ENCODE measurements around the gene TBC1D16. TPM values are rescaled to one million over a fixed set of nuclear protein-coding genes. Genes with fewer than 3 reads are reported as not detected.
A peak's percentile ranks its signal among the peaks of the same experiment; 100 is the strongest.

TBC1D16 gene
- total RNA-seq, 1 experiment from 2014 or later = 55.4 TPM

DNA sequence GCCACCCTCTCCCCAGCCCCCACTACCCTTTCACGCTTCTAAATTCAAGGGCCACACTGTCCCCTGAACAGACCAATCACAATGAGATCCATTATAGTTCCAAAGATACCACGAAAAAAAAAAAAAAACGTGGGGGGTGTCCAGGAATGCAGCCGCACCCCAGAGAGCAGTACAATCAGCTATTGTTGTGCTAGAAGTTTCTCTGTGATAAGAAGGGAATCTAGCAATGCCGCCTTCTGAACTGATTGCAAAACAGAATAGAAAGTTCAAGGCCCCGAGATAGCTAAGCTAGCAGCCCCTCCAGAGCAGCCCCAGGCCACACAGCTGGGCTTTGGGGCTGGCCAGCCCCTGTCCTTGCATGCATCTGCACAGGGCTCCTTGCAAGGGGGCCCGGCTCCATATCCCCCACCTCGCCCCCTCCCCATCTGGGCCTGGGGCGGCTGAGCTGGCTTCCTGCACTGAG, 109.5 kb downstream of the TBC1D16 start:
- TF ChIP-seq, protein P1, sequence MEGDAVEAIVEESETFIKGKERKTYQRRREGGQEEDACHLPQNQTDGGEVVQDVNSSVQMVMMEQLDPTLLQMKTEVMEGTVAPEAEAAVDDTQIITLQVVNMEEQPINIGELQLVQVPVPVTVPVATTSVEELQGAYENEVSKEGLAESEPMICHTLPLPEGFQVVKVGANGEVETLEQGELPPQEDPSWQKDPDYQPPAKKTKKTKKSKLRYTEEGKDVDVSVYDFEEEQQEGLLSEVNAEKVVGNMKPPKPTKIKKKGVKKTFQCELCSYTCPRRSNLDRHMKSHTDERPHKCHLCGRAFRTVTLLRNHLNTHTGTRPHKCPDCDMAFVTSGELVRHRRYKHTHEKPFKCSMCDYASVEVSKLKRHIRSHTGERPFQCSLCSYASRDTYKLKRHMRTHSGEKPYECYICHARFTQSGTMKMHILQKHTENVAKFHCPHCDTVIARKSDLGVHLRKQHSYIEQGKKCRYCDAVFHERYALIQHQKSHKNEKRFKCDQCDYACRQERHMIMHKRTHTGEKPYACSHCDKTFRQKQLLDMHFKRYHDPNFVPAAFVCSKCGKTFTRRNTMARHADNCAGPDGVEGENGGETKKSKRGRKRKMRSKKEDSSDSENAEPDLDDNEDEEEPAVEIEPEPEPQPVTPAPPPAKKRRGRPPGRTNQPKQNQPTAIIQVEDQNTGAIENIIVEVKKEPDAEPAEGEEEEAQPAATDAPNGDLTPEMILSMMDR (IDR thresholded peaks at IDR 0.05; ENCODE audit: insufficient read depth in 1 of 2, low read depth in 1 of 2, low read length in 1 of 2, severe bottlenecking in 1 of 2, unreplicated experiment in 1 of 2) = no peak
- Mint-ChIP-seq H3K36me3 (ENCODE audit: insufficient read depth, unreplicated experiment) (peaks cover 3% of the 10 kb centered on the region), H3K9me3 (ENCODE audit: unreplicated experiment) (no peaks in the 10 kb centered on the region), H3K27ac (ENCODE audit: unreplicated experiment) (peak overlapping the region; percentile 90), H3K4me1 (ENCODE audit: low read depth, unreplicated experiment) (peaks cover 33% of the 10 kb centered on the region), H3K4me3 (ENCODE audit: unreplicated experiment) (peak overlapping the region; percentile 24), H3K27me3 (ENCODE audit: insufficient read depth, unreplicated experiment) (no peaks in the 10 kb centered on the region)
- POLR2A ChIA-PET = interaction anchor here (0.5 to 2.2 kb wide), 9 partner anchors 10 to 183 kb away, joined by 3 to 29 read pairs (median 9); partner anchors contain the start of gene CBX4
- peaks cover 55% of the 10 kb centered on the region for H3K4me1 ChIP-seq
- H3K4me3 ChIP-seq (ENCODE audit: low read depth, low read length) = no peak overlapping the region
- no peaks in the 10 kb centered on the region for H3K27me3 ChIP-seq (replicated peaks; ENCODE audit: control insufficient read depth, insufficient read depth, low read length)
- DNase-seq = peak; percentile 76 to 79
- CTCF ChIA-PET = interaction anchor here (0.6 to 2.7 kb wide), 14 partner anchors 10 to 203 kb away, joined by 3 to 22 read pairs (median 4); partner anchors contain the start of gene CBX4
- BruUV-seq (replicated peaks) = no TSS peak
- no peaks in the 10 kb centered on the region for H3K36me3 ChIP-seq (ENCODE audit: control insufficient read depth, insufficient read depth, low read length)
- intact Hi-C loops (cut with micrococcal nuclease; ENCODE audit: unreplicated experiment) = loop anchor here (1.0 to 10.0 kb wide), 3 partner anchors 10 to 179 kb away; partner anchors contain the start of gene GAA
- H3K9me3 ChIP-seq = no peaks in the 10 kb centered on the region

DNA sequence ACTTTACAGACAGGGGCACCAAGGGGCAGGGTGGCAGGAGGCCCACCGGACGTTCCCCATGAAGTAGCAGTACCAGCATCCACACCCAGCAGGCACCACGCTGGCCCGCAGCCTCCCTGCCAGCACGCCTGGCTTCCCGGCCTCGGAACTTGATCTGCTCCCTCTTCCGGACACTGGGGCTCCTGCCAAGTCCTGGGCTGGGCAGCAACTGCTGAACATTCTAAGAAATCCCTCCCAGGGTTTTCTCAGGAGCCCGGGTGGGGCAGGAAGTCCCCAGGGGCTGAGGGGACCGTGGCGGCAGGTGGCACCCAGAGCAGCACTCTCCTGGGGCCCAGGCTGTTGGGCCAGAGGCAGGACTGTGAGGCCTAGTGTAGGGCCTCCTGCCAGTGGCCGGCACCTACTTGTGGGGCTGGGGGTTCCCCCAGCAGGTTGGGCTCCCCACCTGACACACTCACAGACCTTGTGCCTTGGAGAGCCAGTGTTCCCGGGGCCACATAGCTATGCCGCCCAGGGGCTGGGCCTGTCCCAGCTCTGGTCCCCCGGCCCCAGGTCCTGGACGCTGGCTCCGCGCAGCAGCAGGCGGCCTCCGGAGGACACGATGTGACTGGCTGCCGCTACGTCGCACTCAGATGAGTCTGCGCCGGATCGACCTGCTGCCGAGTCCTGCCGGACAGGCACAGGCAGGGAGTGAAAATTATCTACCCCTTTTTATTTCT, 110.3 kb downstream of the TBC1D16 start:
- Mint-ChIP-seq H3K27me3 (ENCODE audit: insufficient read depth, unreplicated experiment) (no peaks in the 10 kb centered on the region), H3K4me1 (ENCODE audit: low read depth, unreplicated experiment) (peaks cover 33% of the 10 kb centered on the region), H3K4me3 (ENCODE audit: unreplicated experiment) (no peak overlapping the region), H3K27ac (ENCODE audit: unreplicated experiment) (peak overlapping the region; percentile 90), H3K36me3 (ENCODE audit: insufficient read depth, unreplicated experiment) (no peaks in the 10 kb centered on the region), H3K9me3 (ENCODE audit: unreplicated experiment) (no peaks in the 10 kb centered on the region)
- Histone ChIP-seq H3K4me3 (ENCODE audit: low read depth, low read length) (no peak overlapping the region), H3K9me3 (no peaks in the 10 kb centered on the region), H3K36me3 (ENCODE audit: control insufficient read depth, insufficient read depth, low read length) (no peaks in the 10 kb centered on the region), H3K4me1 (peaks cover 55% of the 10 kb centered on the region), H3K27me3 (replicated peaks; ENCODE audit: control insufficient read depth, insufficient read depth, low read length) (no peaks in the 10 kb centered on the region)
- ChIA-PET CTCF (interaction anchor here (1.0 to 2.7 kb wide), 6 partner anchors 9 to 85 kb away, joined by 3 to 22 read pairs (median 5); partner anchors contain the start of gene CBX4), POLR2A (interaction anchor here (1.0 to 2.2 kb wide), 5 partner anchors 9 to 85 kb away, joined by 3 to 29 read pairs (median 9); partner anchors contain the start of gene CBX4)
- intact Hi-C loops (cut with micrococcal nuclease; ENCODE audit: unreplicated experiment) = loop anchor here (10.0 kb wide), 1 partner anchor 179 kb away; the partner anchor contains the start of gene GAA
- TF ChIP-seq, protein P1 (IDR thresholded peaks at IDR 0.05; ENCODE audit: insufficient read depth in 1 of 2, low read depth in 1 of 2, low read length in 1 of 2, severe bottlenecking in 1 of 2, unreplicated experiment in 1 of 2) = no peak
- peak in 1 of 2 experiments; percentile 55 for DNase-seq
- BruUV-seq (replicated peaks) = TSS peak; percentile 57

DNA sequence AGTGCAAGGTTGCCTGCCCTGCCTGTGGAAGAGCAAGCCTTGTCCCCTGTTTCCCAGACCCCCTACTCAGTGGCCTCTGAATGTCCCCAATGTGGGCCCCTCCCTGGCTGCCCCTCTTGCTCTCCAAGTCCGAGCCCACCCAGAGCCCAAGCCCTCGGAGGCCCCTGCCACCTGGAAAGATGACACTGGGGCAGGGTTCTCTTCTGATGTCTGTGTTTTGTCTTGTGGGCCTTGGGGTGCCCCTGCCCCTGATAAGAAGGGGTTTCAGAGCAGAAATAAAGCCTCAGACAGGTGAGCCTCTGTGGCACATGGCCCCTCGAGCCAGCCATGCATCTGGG, 111.1 kb downstream of the TBC1D16 start:
- BruUV-seq (replicated peaks) = no TSS peak
- intact Hi-C loops (cut with micrococcal nuclease; ENCODE audit: unreplicated experiment) = loop anchor here (10.0 kb wide), 1 partner anchor 180 kb away; the partner anchor contains the start of gene GAA
- ChIA-PET CTCF (interaction anchor here (2.7 kb wide), 1 partner anchor 85 kb away, joined by 17 read pairs; the partner anchor contains the start of gene CBX4), POLR2A (no interaction called here)
- no peaks in the 10 kb centered on the region for H3K27me3 ChIP-seq (replicated peaks; ENCODE audit: control insufficient read depth, insufficient read depth, low read length)
- no peak overlapping the region for H3K4me3 Mint-ChIP-seq (ENCODE audit: unreplicated experiment)
- H3K9me3 ChIP-seq = no peaks in the 10 kb centered on the region
- H3K4me1 ChIP-seq = peaks cover 55% of the 10 kb centered on the region
- no peak for DNase-seq
- H3K4me3 ChIP-seq (ENCODE audit: low read depth, low read length) = no peak overlapping the region
- peak overlapping the region; percentile 90 for H3K27ac Mint-ChIP-seq (ENCODE audit: unreplicated experiment)
- TF ChIP-seq, protein P1 (IDR thresholded peaks at IDR 0.05; ENCODE audit: insufficient read depth in 1 of 2, low read depth in 1 of 2, low read length in 1 of 2, severe bottlenecking in 1 of 2, unreplicated experiment in 1 of 2) = peak in 1 of 2 experiments; percentile 4
- H3K36me3 ChIP-seq (ENCODE audit: control insufficient read depth, insufficient read depth, low read length) = no peaks in the 10 kb centered on the region
- H3K27me3 Mint-ChIP-seq (ENCODE audit: insufficient read depth, unreplicated experiment) = no peaks in the 10 kb centered on the region
- no peaks in the 10 kb centered on the region for H3K36me3 Mint-ChIP-seq (ENCODE audit: insufficient read depth, unreplicated experiment)
- peaks cover 33% of the 10 kb centered on the region for H3K4me1 Mint-ChIP-seq (ENCODE audit: low read depth, unreplicated experiment)
- H3K9me3 Mint-ChIP-seq (ENCODE audit: unreplicated experiment) = no peaks in the 10 kb centered on the region
